ENCODE measurements around the gene GSG1.

GSG1 gene

DNA sequence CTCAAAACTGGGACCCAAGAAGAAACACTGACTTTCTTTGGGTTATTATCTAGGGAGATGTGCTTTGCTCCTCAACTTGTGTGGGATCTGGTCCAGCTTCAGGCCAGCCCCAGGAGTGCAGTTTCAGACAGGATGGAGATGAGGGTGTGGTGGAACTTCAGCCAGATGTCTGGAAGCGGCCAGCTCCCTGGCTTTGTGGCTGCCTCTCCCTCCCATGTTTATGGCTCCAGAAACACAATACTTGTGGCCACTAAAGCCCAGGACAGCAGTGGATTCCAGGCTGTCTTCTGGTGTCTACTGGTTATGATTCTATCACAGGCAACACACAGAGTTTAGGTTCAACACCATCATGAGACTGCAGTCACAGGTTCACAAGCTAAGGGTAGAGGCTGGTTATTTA, 48.8 kb upstream of the GSG1 start:
- DNase-seq (ENCODE audit: low read depth in 1 of 2, low spot score in 1 of 2), result no peak
- no peaks in the 10 kb centered on the region for H3K27me3 ChIP-seq (ENCODE audit: insufficient read depth, poor library complexity, severe bottlenecking)

DNA sequence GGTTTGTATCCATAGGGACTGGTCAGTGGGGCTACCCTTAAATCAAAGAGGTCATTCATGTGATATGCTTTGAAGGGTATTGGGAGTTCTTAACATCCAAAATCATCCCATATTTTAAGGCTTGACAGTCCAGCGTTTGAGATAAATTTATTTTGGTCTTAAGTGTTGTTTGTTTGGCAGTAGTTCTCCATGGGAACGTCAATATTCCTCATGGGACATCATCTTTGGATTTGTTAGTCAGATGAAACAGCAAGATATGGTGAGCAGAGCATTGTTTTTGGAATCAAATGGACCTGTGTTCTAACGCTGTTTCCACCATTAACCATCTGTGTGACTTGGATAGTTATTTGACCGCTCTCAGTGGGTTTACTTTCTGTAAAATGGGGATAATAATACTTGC, 45.9 kb upstream of the GSG1 start:
- Histone ChIP-seq H3K4me3 (replicated peaks; ENCODE audit: insufficient read depth, low read length) (no peak overlapping the region), H3K27ac (replicated peaks) (no peak overlapping the region), H3K27me3 (ENCODE audit: insufficient read depth, poor library complexity, severe bottlenecking) (no peaks in the 10 kb centered on the region)
- DNase-seq (ENCODE audit: low read depth in 1 of 2, low spot score in 1 of 2), result no peak
- TF ChIP-seq, protein P1, sequence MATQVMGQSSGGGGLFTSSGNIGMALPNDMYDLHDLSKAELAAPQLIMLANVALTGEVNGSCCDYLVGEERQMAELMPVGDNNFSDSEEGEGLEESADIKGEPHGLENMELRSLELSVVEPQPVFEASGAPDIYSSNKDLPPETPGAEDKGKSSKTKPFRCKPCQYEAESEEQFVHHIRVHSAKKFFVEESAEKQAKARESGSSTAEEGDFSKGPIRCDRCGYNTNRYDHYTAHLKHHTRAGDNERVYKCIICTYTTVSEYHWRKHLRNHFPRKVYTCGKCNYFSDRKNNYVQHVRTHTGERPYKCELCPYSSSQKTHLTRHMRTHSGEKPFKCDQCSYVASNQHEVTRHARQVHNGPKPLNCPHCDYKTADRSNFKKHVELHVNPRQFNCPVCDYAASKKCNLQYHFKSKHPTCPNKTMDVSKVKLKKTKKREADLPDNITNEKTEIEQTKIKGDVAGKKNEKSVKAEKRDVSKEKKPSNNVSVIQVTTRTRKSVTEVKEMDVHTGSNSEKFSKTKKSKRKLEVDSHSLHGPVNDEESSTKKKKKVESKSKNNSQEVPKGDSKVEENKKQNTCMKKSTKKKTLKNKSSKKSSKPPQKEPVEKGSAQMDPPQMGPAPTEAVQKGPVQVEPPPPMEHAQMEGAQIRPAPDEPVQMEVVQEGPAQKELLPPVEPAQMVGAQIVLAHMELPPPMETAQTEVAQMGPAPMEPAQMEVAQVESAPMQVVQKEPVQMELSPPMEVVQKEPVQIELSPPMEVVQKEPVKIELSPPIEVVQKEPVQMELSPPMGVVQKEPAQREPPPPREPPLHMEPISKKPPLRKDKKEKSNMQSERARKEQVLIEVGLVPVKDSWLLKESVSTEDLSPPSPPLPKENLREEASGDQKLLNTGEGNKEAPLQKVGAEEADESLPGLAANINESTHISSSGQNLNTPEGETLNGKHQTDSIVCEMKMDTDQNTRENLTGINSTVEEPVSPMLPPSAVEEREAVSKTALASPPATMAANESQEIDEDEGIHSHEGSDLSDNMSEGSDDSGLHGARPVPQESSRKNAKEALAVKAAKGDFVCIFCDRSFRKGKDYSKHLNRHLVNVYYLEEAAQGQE (IDR thresholded peaks at IDR 0.05; ENCODE audit: insufficient replicate concordance, low read depth), result no peak
- TF ChIP-seq GABPA (IDR thresholded peaks at IDR 0.05; ENCODE audit: low read depth), result no peak
- no peak for TF ChIP-seq SPI1 (IDR thresholded peaks at IDR 0.05; ENCODE audit: borderline replicate concordance, low read depth)
- TF ChIP-seq, protein P2, sequence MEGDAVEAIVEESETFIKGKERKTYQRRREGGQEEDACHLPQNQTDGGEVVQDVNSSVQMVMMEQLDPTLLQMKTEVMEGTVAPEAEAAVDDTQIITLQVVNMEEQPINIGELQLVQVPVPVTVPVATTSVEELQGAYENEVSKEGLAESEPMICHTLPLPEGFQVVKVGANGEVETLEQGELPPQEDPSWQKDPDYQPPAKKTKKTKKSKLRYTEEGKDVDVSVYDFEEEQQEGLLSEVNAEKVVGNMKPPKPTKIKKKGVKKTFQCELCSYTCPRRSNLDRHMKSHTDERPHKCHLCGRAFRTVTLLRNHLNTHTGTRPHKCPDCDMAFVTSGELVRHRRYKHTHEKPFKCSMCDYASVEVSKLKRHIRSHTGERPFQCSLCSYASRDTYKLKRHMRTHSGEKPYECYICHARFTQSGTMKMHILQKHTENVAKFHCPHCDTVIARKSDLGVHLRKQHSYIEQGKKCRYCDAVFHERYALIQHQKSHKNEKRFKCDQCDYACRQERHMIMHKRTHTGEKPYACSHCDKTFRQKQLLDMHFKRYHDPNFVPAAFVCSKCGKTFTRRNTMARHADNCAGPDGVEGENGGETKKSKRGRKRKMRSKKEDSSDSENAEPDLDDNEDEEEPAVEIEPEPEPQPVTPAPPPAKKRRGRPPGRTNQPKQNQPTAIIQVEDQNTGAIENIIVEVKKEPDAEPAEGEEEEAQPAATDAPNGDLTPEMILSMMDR (IDR thresholded peaks at IDR 0.05; ENCODE audit: insufficient read depth, low read length), result no peak
- TF ChIP-seq POLR2AphosphoS5 (IDR thresholded peaks at IDR 0.05; ENCODE audit: low read depth), result no peak

More for the DNA sequence above, 48.8 kb upstream of the GSG1 start:
- TF ChIP-seq POLR2AphosphoS5 (IDR thresholded peaks at IDR 0.05; ENCODE audit: low read depth) (no peak), GABPA (IDR thresholded peaks at IDR 0.05; ENCODE audit: low read depth) (no peak), SPI1 (IDR thresholded peaks at IDR 0.05; ENCODE audit: borderline replicate concordance, low read depth) (no peak)
- TF ChIP-seq, protein P2 (IDR thresholded peaks at IDR 0.05; ENCODE audit: insufficient read depth, low read length), result no peak
- TF ChIP-seq, protein P1 (IDR thresholded peaks at IDR 0.05; ENCODE audit: insufficient replicate concordance, low read depth), result no peak
- Histone ChIP-seq H3K4me3 (replicated peaks; ENCODE audit: insufficient read depth, low read length) (no peak overlapping the region), H3K27ac (replicated peaks) (no peak overlapping the region)

- Histone ChIP-seq H3K27me3 (ENCODE audit: insufficient read depth, poor library complexity, severe bottlenecking) (no peaks in the 10 kb centered on the region), H3K27ac (replicated peaks) (no peak overlapping the region), H3K4me3 (replicated peaks; ENCODE audit: insufficient read depth, low read length) (no peak overlapping the region)
- DNase-seq (ENCODE audit: low read depth in 1 of 2, low spot score in 1 of 2), result no peak
- TF ChIP-seq, protein P1 (IDR thresholded peaks at IDR 0.05; ENCODE audit: insufficient replicate concordance, low read depth), result no peak
- TF ChIP-seq, protein P2 (IDR thresholded peaks at IDR 0.05; ENCODE audit: insufficient read depth, low read length), result no peak
- TF ChIP-seq POLR2AphosphoS5 (IDR thresholded peaks at IDR 0.05; ENCODE audit: low read depth) (no peak), SPI1 (IDR thresholded peaks at IDR 0.05; ENCODE audit: borderline replicate concordance, low read depth) (no peak), GABPA (IDR thresholded peaks at IDR 0.05; ENCODE audit: low read depth) (no peak)
Measured at GRCh38 chr12:13148485-13148847, 45.0 kb upstream of the GSG1 start.
